ENCODE measurements around the gene TLR10.
A peak's percentile ranks its signal among the peaks of the same experiment; 100 is the strongest.
"Not testable (repeated sequence)": the region's sequence is repeated elsewhere in the genome, so short reads cannot be mapped to it uniquely, and the experiment has no call there.

The TLR10 gene

DNA sequence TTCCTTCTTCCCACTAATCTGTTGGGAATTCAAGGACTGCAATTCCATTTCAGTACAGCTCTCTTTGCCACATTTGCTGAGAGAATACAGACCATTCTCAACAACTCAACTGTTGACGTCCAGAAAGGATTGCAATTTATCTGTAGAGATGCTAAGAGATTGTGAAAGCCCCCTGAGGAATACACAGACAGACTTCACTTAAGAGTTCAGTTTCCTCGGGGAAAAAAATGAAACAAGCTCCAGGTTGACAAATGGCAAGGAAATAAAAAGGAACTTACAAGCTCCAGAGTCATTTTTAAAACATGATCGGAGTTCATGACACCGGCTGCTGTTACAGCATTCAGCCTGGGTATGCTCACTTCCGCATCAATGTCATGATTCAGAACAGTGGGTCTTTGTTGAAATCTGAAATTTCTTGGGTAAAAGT is 13.8 kb downstream of the TLR10 start:
- Histone ChIP-seq H3K9ac (ENCODE audit: low read depth, low read length, poor library complexity) (no peak overlapping the region), H2BK5ac (ENCODE audit: low read length) (no peak overlapping the region), H3K27ac (replicated peaks; ENCODE audit: low read length) (no peak overlapping the region), H2AFZ (ENCODE audit: low read length) (no peak overlapping the region), H3K14ac (ENCODE audit: low read length) (no peak overlapping the region), H2BK15ac (ENCODE audit: low read length) (no peak overlapping the region), H4K91ac (ENCODE audit: low read depth, low read length, poor library complexity) (no peak overlapping the region), H2BK120ac (ENCODE audit: low read depth, low read length) (no peak overlapping the region), H3K36me3 (replicated peaks in 1 of 2; ENCODE audit: control insufficient read depth in 2 of 2, insufficient read depth in 2 of 2, low read length in 2 of 2) (no peaks in the 10 kb centered on the region), H2AK5ac (ENCODE audit: low read depth, low read length) (no peak overlapping the region), H3K79me1 (ENCODE audit: low read depth, low read length) (no peaks in the 10 kb centered on the region), H3K18ac (ENCODE audit: low read length) (no peak overlapping the region), H4K8ac (ENCODE audit: low read depth, low read length) (no peak overlapping the region), H3K4me2 (ENCODE audit: insufficient read depth, low read length, poor library complexity, severe bottlenecking) (no peak overlapping the region), H3K4me3 (ENCODE audit: low read length in 2 of 2) (no peak overlapping the region), H3K23ac (ENCODE audit: low read depth, low read length, poor library complexity) (no peak overlapping the region), H3K4me1 (ENCODE audit: control insufficient read depth in 2 of 2, insufficient read depth in 1 of 2, low read depth in 1 of 2, low read length in 2 of 2) (no peaks in the 10 kb centered on the region), H3K9me3 (replicated peaks in 1 of 2; ENCODE audit: control insufficient read depth in 2 of 2, insufficient read depth in 1 of 2, low read depth in 1 of 2, low read length in 2 of 2) (peaks cover 0 to 2% of the 10 kb centered on the region in 2 donors), H2BK12ac (ENCODE audit: low read length) (no peak overlapping the region), H3K27me3 (ENCODE audit: control insufficient read depth in 3 of 3, insufficient read depth in 3 of 3, low read depth in 1 of 3, low read length in 3 of 3) (no peaks in the 10 kb centered on the region), H3K4ac (ENCODE audit: low read length) (no peak overlapping the region)
- no peak for DNase-seq (ENCODE audit: low spot score)
- no CpG with 5 or more reads among the region's 5 CpGs for WGBS, 2 donors (ENCODE audit: extremely low coverage in 2 of 2, insufficient read length in 2 of 2, insufficient replicate concordance in 1 of 2)

- not testable (repeated sequence) for H3K27me3 ChIP-seq (ENCODE audit: control insufficient read depth in 3 of 3, insufficient read depth in 3 of 3, low read depth in 1 of 3, low read length in 3 of 3); DNase-seq (ENCODE audit: low spot score); H3K27ac ChIP-seq (replicated peaks; ENCODE audit: low read length); H2BK5ac ChIP-seq (ENCODE audit: low read length); H3K4me3 ChIP-seq (ENCODE audit: low read length in 2 of 2); H3K14ac ChIP-seq (ENCODE audit: low read length); H3K4me1 ChIP-seq (ENCODE audit: control insufficient read depth in 2 of 2, insufficient read depth in 1 of 2, low read depth in 1 of 2, low read length in 2 of 2); H3K36me3 ChIP-seq (replicated peaks in 1 of 2; ENCODE audit: control insufficient read depth in 2 of 2, insufficient read depth in 2 of 2, low read length in 2 of 2); H2AFZ ChIP-seq (ENCODE audit: low read length); H3K4me2 ChIP-seq (ENCODE audit: insufficient read depth, low read length, poor library complexity, severe bottlenecking); H2BK15ac ChIP-seq (ENCODE audit: low read length); H2BK120ac ChIP-seq (ENCODE audit: low read depth, low read length); H3K4ac ChIP-seq (ENCODE audit: low read length); H3K23ac ChIP-seq (ENCODE audit: low read depth, low read length, poor library complexity); H3K79me1 ChIP-seq (ENCODE audit: low read depth, low read length); H3K9me3 ChIP-seq (replicated peaks in 1 of 2; ENCODE audit: control insufficient read depth in 2 of 2, insufficient read depth in 1 of 2, low read depth in 1 of 2, low read length in 2 of 2); H3K18ac ChIP-seq (ENCODE audit: low read length); H3K9ac ChIP-seq (ENCODE audit: low read depth, low read length, poor library complexity); H2AK5ac ChIP-seq (ENCODE audit: low read depth, low read length); H4K8ac ChIP-seq (ENCODE audit: low read depth, low read length); H4K91ac ChIP-seq (ENCODE audit: low read depth, low read length, poor library complexity); H2BK12ac ChIP-seq (ENCODE audit: low read length)
- WGBS, 2 donors (ENCODE audit: extremely low coverage in 2 of 2, insufficient read length in 2 of 2, insufficient replicate concordance in 1 of 2) = no CpG with 5 or more reads among the region's 2 CpGs
Measured at GRCh38 chr4:38766940-38767339, 15.8 kb downstream of the TLR10 start.

- no peak overlapping the region for H3K4me2 ChIP-seq (ENCODE audit: insufficient read depth, low read length, poor library complexity, severe bottlenecking)
- no peak overlapping the region for H3K4ac ChIP-seq (ENCODE audit: low read length)
- no peaks in the 10 kb centered on the region for H3K36me3 ChIP-seq (replicated peaks in 1 of 2; ENCODE audit: control insufficient read depth in 2 of 2, insufficient read depth in 2 of 2, low read length in 2 of 2)
- H3K9me3 ChIP-seq (replicated peaks in 1 of 2; ENCODE audit: control insufficient read depth in 2 of 2, insufficient read depth in 1 of 2, low read depth in 1 of 2, low read length in 2 of 2) = peaks cover 0 to 2% of the 10 kb centered on the region in 2 donors
- H2BK5ac ChIP-seq (ENCODE audit: low read length) = peak overlapping the region; percentile 18
- DNase-seq (ENCODE audit: low spot score) = no peak
- no peaks in the 10 kb centered on the region for H3K27me3 ChIP-seq (ENCODE audit: control insufficient read depth in 3 of 3, insufficient read depth in 3 of 3, low read depth in 1 of 3, low read length in 3 of 3)
- H2BK120ac ChIP-seq (ENCODE audit: low read depth, low read length) = no peak overlapping the region
- H3K14ac ChIP-seq (ENCODE audit: low read length) = no peak overlapping the region
- H3K4me3 ChIP-seq (ENCODE audit: low read length in 2 of 2) = no peak overlapping the region
- H3K4me1 ChIP-seq (ENCODE audit: control insufficient read depth in 2 of 2, insufficient read depth in 1 of 2, low read depth in 1 of 2, low read length in 2 of 2) = no peaks in the 10 kb centered on the region
- no peak overlapping the region for H2BK15ac ChIP-seq (ENCODE audit: low read length)
- no peak overlapping the region for H3K18ac ChIP-seq (ENCODE audit: low read length)
- H3K79me1 ChIP-seq (ENCODE audit: low read depth, low read length) = no peaks in the 10 kb centered on the region
- H3K27ac ChIP-seq (replicated peaks; ENCODE audit: low read length) = no peak overlapping the region
- no peak overlapping the region for H2BK12ac ChIP-seq (ENCODE audit: low read length)
- H3K9ac ChIP-seq (ENCODE audit: low read depth, low read length, poor library complexity) = no peak overlapping the region
- H4K8ac ChIP-seq (ENCODE audit: low read depth, low read length) = no peak overlapping the region
- no CpG with 5 or more reads among the region's 3 CpGs for WGBS, 2 donors (ENCODE audit: extremely low coverage in 2 of 2, insufficient read length in 2 of 2, insufficient replicate concordance in 1 of 2)
- no peak overlapping the region for H2AK5ac ChIP-seq (ENCODE audit: low read depth, low read length)
- no peak overlapping the region for H4K91ac ChIP-seq (ENCODE audit: low read depth, low read length, poor library complexity)
- H2AFZ ChIP-seq (ENCODE audit: low read length) = no peak overlapping the region
- H3K23ac ChIP-seq (ENCODE audit: low read depth, low read length, poor library complexity) = peak overlapping the region; percentile 37
Measured at GRCh38 chr4:38765382-38765781, 17.4 kb downstream of the TLR10 start.

- no peak overlapping the region for H4K91ac ChIP-seq (ENCODE audit: low read depth, low read length, poor library complexity)
- H3K27me3 ChIP-seq (ENCODE audit: control insufficient read depth in 3 of 3, insufficient read depth in 3 of 3, low read depth in 1 of 3, low read length in 3 of 3) = no peaks in the 10 kb centered on the region
- DNase-seq (ENCODE audit: low spot score) = no peak
Measured at GRCh38 chr4:38764277-38764676, 18.5 kb downstream of the TLR10 start.

More at GRCh38 chr4:38764277-38764676, 18.5 kb downstream of the TLR10 start:
- no peak overlapping the region for H2BK120ac ChIP-seq (ENCODE audit: low read depth, low read length)
- H2BK15ac ChIP-seq (ENCODE audit: low read length) = no peak overlapping the region
- H3K18ac ChIP-seq (ENCODE audit: low read length) = no peak overlapping the region
- no peak overlapping the region for H4K8ac ChIP-seq (ENCODE audit: low read depth, low read length)
- peaks cover 0 to 1% of the 10 kb centered on the region in 2 donors for H3K4me1 ChIP-seq (ENCODE audit: control insufficient read depth in 2 of 2, insufficient read depth in 1 of 2, low read depth in 1 of 2, low read length in 2 of 2)
- H3K27ac ChIP-seq (replicated peaks; ENCODE audit: low read length) = no peak overlapping the region
- no peaks in the 10 kb centered on the region for H3K36me3 ChIP-seq (replicated peaks in 1 of 2; ENCODE audit: control insufficient read depth in 2 of 2, insufficient read depth in 2 of 2, low read length in 2 of 2)
- no peak overlapping the region for H3K9ac ChIP-seq (ENCODE audit: low read depth, low read length, poor library complexity)
- H3K4ac ChIP-seq (ENCODE audit: low read length) = no peak overlapping the region
- H2BK5ac ChIP-seq (ENCODE audit: low read length) = no peak overlapping the region
- H2AK5ac ChIP-seq (ENCODE audit: low read depth, low read length) = no peak overlapping the region
- no peaks in the 10 kb centered on the region for H3K79me1 ChIP-seq (ENCODE audit: low read depth, low read length)
- H3K14ac ChIP-seq (ENCODE audit: low read length) = no peak overlapping the region
- no CpG with 5 or more reads among the region's 3 CpGs for WGBS, 2 donors (ENCODE audit: extremely low coverage in 2 of 2, insufficient read length in 2 of 2, insufficient replicate concordance in 1 of 2)
- H3K4me3 ChIP-seq (ENCODE audit: low read length in 2 of 2) = no peak overlapping the region
- no peak overlapping the region for H3K4me2 ChIP-seq (ENCODE audit: insufficient read depth, low read length, poor library complexity, severe bottlenecking)
- H3K23ac ChIP-seq (ENCODE audit: low read depth, low read length, poor library complexity) = no peak overlapping the region
- H2BK12ac ChIP-seq (ENCODE audit: low read length) = no peak overlapping the region
- H3K9me3 ChIP-seq (replicated peaks in 1 of 2; ENCODE audit: control insufficient read depth in 2 of 2, insufficient read depth in 1 of 2, low read depth in 1 of 2, low read length in 2 of 2) = no peaks in the 10 kb centered on the region
- H2AFZ ChIP-seq (ENCODE audit: low read length) = no peak overlapping the region

Measured in neuronal stem cell (in vitro differentiated cells).